HS-27A (cell line): ENCODE data around the gene SP2.

Experiments used
- DNase-seq: peaks from one replicate; pipeline ENCODE4 v3.0.0-alpha.2; 2012; ENCODE audit warnings: low read depth, missing footprints

SP2 gene

GRCh38 chr17:47871048-47871447, 25.0 kb upstream of the SP2 start:
- DNase-seq, result no peak

GRCh38 chr17:47872019-47872650, 23.9 kb upstream of the SP2 start:
- no peak for DNase-seq

GRCh38 chr17:47872651-47873161, 23.3 kb upstream of the SP2 start:
- DNase-seq, result no peak

- no peak for DNase-seq
Measured at GRCh38 chr17:47873200-47874090, 22.6 kb upstream of the SP2 start.

GRCh38 chr17:47875011-47875985, 20.7 kb upstream of the SP2 start:
- DNase-seq, result no peak

- no peak for DNase-seq
Measured at GRCh38 chr17:47877368-47878034, 18.5 kb upstream of the SP2 start.

GRCh38 chr17:47878203-47879027, 17.6 kb upstream of the SP2 start:
- DNase-seq, result no peak

- no peak for DNase-seq
Measured at GRCh38 chr17:47879028-47879585, 16.9 kb upstream of the SP2 start.

GRCh38 chr17:47879776-47880454, 16.1 kb upstream of the SP2 start:
- no peak for DNase-seq

GRCh38 chr17:47882247-47882646, 13.8 kb upstream of the SP2 start:
- DNase-seq, result no peak

GRCh38 chr17:47882695-47883588, 13.1 kb upstream of the SP2 start:
- no peak for DNase-seq

- no peak for DNase-seq
Measured at GRCh38 chr17:47883589-47884426, 12.2 kb upstream of the SP2 start.

- DNase-seq, result no peak
Measured at GRCh38 chr17:47884427-47884740, 11.7 kb upstream of the SP2 start.

- no peak for DNase-seq
Measured at GRCh38 chr17:47884905-47885730, 10.9 kb upstream of the SP2 start.

GRCh38 chr17:47888293-47888692, 7.7 kb upstream of the SP2 start:
- no peak for DNase-seq

GRCh38 chr17:47889734-47890529, 6.1 kb upstream of the SP2 start:
- DNase-seq, result peak; percentile 47
